ENCODE results near the gene REL.
"Not testable (repeated sequence)": the region's sequence is repeated elsewhere in the genome, so short reads cannot be mapped to it uniquely, and the experiment has no call there.

The REL gene

DNA sequence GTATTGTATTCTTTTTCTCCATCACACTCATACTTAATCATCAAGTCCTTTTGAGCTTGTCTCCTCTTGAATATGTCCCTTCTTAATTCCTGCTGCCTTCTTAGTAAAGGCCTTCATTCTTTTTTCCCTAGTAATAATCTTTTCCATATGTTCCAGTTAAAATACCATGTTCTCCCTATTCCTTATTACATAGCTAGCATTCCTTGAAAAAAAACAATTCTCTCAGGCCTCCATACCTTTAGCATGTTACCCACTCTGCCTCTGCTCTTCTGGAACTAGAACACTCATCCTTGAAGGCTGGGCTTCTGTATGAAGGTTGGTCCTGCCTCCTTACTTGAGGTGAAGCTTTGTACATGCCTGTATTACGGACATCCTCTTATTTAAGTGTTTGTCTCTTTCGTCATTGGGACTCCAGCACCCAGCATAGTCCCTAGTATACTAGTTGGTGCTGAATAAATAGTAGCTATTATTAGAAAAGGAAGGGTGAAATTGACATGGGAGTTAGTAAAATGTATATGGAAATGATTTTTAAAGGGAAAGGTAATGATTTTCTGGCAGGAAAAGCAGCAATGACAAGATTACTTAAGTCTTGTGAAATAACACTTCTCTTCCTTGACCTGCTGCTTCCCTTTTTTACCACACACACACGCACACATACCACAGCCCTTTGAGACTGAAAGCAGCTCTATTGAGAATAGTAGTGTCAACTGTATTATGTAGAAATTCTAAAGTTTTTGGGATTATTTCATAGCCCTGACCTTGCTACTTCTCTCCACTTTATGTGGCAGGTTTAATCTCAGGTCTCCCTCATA is 45.6 kb downstream of the REL start:
- ATAC-seq (no peak), DNase-seq (ENCODE audit: low spot score in 2 of 2) (no peak)
- Mint-ChIP-seq H3K9me3 (no peaks in the 10 kb centered on the region), H3K4me1 (peaks cover 20% of the 10 kb centered on the region), H3K4me3 (no peak overlapping the region), H3K27ac (peak overlapping the region; percentile 12), H3K36me3 (peaks cover 86% of the 10 kb centered on the region)

DNA sequence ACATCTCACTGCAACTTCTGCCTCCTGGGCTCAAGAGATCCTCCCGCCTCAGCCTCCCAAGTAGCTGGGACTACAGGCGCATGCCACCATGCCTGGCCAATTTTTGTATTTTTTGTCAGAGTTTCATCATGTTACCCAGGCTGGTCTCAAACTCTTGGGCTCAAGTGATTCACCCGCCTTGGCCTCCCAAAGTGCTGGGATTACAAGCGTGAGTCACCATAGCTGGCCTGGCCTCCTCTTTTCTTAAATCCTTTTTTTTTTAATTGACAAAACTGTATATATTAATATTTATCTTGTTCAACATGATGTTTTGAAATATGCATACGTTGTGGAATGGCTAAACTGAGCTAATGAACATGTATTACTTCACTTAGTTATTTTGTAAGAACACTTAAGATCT is 50.7 kb downstream of the REL start:
- peaks cover 79% of the 10 kb centered on the region for H3K36me3 Mint-ChIP-seq
- not testable (repeated sequence) for DNase-seq (ENCODE audit: low spot score in 2 of 2)

DNA sequence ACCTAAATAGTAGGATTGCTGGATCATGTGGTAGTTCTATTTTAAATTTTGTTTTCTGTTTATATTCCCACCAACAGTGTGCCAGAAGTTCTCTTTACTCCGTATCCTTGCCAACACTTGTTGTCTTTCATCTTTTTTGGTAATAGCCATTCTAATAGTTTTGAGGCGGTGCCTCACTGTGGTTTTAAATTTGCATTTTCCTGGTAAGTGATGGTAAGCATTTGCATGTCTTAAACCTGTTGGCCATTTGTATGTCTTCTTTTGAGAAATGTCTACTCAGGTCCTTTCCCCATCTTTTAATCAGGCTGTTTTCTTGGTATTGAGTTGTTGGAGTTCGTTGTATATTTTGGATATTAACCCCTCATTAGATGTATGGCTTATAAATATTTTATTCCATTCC is 51.6 kb downstream of the REL start:
- Mint-ChIP-seq H3K4me1 (peaks cover 20% of the 10 kb centered on the region), H3K27ac (no peak overlapping the region), H3K9me3 (no peaks in the 10 kb centered on the region), H3K4me3 (no peak overlapping the region), H3K36me3 (peaks cover 76% of the 10 kb centered on the region)
- ATAC-seq (no peak), DNase-seq (ENCODE audit: low spot score in 2 of 2) (no peak)

More for the DNA sequence above, 50.7 kb downstream of the REL start:
- Mint-ChIP-seq H3K4me1 (peaks cover 18% of the 10 kb centered on the region), H3K27ac (peak overlapping the region; percentile 40)
- not testable (repeated sequence) for H3K4me3 Mint-ChIP-seq, ATAC-seq, H3K9me3 Mint-ChIP-seq

DNA sequence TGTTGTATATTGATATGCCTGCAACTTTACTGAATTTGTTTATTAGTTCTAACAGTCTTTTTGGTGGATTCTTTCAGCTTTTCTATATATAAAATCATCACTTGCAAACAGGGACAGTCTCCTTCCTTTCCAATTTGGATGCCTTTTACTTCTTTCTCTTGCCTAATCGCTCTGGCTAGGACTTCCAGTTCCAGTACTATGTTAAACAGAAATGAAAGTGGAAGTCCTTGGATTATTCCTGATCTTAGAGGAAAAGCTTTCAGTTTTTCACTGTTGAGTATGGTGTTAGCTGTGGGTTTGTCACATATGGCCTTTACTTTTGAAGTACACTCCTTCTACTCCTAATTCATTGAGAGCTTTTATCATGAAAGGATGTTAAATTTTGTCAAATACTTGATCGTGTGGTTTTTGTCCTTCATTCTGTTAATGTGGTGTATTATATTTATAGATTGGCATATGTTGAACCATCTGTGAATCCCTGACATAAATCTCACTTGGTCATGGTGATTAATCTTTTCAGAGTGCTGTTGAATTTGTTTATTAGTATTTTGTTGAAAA is 52.9 kb downstream of the REL start:
- Mint-ChIP-seq H3K27ac (no peak overlapping the region), H3K4me3 (no peak overlapping the region), H3K36me3 (peaks cover 79% of the 10 kb centered on the region), H3K9me3 (no peaks in the 10 kb centered on the region), H3K4me1 (peaks cover 33% of the 10 kb centered on the region)
- DNase-seq (ENCODE audit: low spot score in 2 of 2) = no peak
- ATAC-seq = no peak

DNA sequence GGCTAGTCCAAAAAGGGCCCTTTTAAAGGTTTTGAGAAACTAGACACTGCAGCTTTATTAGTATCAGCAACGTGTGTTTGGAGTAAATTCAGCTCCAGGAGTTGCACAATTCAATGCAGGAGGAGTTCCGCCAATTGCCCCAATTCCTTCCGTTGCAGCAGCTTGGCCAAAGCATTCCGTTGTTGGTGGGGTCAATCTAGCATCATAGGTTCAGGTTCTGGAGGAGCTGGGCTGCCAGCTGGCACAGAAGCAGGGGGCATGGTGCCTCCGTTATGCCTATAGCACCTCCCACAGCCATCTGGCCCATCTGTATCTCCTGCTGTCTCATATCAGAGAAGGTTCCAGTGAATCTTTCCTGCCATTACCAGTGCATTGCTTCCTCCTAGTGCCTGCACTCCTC is 55.4 kb downstream of the REL start:
- H3K4me3 Mint-ChIP-seq = no peak overlapping the region
- H3K27ac Mint-ChIP-seq = no peak overlapping the region
- H3K36me3 Mint-ChIP-seq = peaks cover 68% of the 10 kb centered on the region
- ATAC-seq (no peak), DNase-seq (ENCODE audit: low spot score in 2 of 2) (no peak)
- H3K4me1 Mint-ChIP-seq = peaks cover 38% of the 10 kb centered on the region
- H3K9me3 Mint-ChIP-seq = no peaks in the 10 kb centered on the region

DNA sequence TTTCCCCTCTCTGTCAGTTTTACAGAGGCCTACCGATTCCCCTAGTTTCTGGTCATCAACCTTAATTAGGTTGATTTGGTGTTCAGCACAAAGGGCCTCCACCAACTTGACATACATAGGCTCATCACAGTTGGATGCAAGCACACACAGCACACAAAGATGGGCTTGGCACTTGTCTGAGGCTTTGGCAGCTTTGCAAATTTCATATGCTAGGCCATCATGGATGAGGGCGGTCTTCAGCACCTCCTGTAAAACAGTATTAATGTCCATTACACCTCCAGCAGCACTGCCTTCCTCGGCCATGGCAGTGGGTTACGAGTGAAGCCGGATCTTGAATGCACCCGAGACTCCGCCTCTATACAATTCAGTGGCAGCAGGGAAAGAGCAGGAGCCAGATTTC is 56.9 kb downstream of the REL start:
- ATAC-seq (no peak), DNase-seq (ENCODE audit: low spot score in 2 of 2) (no peak)
- Mint-ChIP-seq H3K36me3 (peaks cover 66% of the 10 kb centered on the region), H3K4me3 (no peak overlapping the region), H3K4me1 (peaks cover 34% of the 10 kb centered on the region), H3K9me3 (no peaks in the 10 kb centered on the region), H3K27ac (no peak overlapping the region)

DNA sequence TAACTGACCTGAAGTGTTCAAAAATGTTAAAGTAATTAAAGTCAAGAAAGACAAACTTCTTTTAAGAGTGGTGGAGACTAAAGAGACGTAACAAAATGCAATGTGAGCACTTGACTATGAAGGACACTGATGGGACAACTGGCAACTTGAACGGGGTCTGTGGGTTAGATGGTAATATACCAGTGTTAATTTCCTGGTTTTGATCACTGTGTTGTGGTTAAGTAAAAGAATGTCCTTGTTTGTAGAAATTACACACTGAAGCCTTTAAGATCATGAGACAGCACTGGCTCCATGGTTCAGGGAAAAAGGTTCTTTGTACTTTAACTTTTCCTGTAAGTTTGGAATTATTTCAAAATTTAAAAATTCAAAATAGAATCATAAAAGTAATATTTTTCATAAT is 58.2 kb downstream of the REL start:
- H3K9me3 Mint-ChIP-seq = no peaks in the 10 kb centered on the region
- no peak for ATAC-seq

DNA sequence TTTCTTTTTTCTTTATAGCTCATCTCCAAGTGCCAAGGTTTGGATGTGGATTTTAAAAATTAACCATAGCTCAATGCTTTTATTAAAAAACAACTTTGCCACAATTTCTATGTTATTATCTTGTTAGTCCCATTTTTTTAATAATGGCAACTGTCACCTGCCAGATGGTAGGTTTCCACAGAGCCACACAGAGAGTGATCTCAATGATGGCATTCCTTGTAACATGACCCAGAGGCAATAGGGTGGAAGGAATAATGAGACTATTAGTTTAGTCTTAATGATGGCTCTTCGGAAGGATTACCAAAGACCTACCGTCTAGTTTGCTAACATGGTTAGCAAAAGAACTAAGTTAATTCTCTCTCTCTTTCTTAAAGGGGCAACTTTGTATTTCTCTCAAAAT is 64.0 kb downstream of the REL start:
- ATAC-seq (no peak), DNase-seq (ENCODE audit: low spot score in 2 of 2) (no peak)
- H3K36me3 Mint-ChIP-seq = peaks cover 29% of the 10 kb centered on the region
- peaks cover 7% of the 10 kb centered on the region for H3K4me1 Mint-ChIP-seq
- H3K27ac Mint-ChIP-seq = no peak overlapping the region
- H3K4me3 Mint-ChIP-seq = no peak overlapping the region
- H3K9me3 Mint-ChIP-seq = no peaks in the 10 kb centered on the region

More for the DNA sequence above, 58.2 kb downstream of the REL start:
- Mint-ChIP-seq H3K4me3 (no peak overlapping the region), H3K4me1 (peaks cover 25% of the 10 kb centered on the region), H3K36me3 (peaks cover 67% of the 10 kb centered on the region), H3K27ac (no peak overlapping the region)
- no peak for DNase-seq (ENCODE audit: low spot score in 2 of 2)

DNA sequence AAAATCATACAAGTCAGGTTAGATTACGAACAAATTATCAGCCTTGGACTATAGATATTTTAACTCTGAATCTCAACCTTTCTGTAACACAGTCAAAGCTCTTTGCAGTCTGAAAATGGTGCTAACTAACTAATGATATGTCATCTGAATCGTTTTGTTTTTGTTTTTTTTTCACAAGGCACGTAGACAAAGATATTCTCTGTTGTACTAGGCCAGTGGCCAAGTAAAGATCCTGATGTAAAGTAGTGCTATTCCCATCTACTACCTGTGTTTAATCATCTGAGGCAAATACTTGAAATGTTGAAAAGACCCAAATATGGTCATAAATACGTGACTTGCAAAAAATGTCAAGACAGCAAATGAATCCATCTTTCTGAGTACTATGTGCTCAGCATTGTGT is 65.7 kb downstream of the REL start:
- no peak overlapping the region for H3K27ac Mint-ChIP-seq
- H3K9me3 Mint-ChIP-seq = no peaks in the 10 kb centered on the region
- ATAC-seq = no peak
- peaks cover 7% of the 10 kb centered on the region for H3K4me1 Mint-ChIP-seq
- H3K4me3 Mint-ChIP-seq = no peak overlapping the region
- H3K36me3 Mint-ChIP-seq = peaks cover 24% of the 10 kb centered on the region
- DNase-seq (ENCODE audit: low spot score in 2 of 2) = no peak

DNA sequence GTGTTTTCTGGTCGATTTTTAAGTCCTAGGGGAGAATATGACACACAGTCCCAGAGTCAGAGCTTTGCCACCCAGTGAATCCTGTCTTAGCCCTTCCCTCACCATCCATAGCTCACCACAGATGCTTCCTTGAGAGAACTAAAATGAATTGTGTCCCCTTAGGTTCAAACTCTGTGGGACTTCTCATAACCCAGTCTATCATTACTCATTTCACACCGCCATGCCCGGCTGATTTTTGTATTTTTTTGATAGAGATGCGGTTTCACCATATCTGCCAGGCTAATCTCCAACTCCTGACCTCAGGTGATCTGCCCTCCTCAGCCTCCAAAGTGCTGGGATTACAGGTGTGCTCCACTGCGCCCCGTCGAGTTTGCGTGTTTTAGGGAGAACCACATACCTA is 66.8 kb downstream of the REL start:
- H3K36me3 Mint-ChIP-seq = peaks cover 16% of the 10 kb centered on the region
- peaks cover 7% of the 10 kb centered on the region for H3K4me1 Mint-ChIP-seq
- ATAC-seq = no peak
- H3K4me3 Mint-ChIP-seq = no peak overlapping the region
- no peaks in the 10 kb centered on the region for H3K9me3 Mint-ChIP-seq
- no peak overlapping the region for H3K27ac Mint-ChIP-seq
- no peak for DNase-seq (ENCODE audit: low spot score in 2 of 2)

DNA sequence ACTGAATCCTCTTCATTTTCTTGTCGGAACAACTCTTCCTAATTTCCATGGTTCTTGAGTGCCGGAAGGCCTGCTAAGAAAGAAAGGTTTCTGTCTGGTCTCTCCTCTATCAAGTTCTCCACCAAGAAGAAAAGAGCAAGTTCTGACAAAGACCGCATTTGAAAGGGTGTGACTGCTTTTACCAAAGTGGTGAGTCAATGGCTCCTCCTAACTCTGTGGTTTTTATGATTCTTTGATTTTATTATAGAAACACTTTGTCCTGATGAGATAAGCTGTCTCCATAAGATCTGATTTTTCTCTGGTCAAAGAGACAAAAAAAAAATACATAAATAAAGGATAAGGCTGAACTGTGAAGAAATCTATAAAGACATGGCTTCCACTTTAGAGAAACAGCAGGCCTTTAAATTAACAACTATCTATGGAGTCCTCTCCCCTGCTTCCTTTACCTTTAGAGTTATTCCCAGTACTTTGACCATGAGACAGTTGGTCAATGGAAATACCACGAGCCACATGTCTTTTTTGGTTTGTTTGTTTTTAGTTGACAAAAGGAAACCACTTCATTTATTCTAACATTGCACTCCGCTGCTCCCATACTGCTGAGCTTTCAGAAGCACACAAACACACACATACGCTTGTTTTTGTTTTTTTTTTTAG is 67.7 kb downstream of the REL start:
- peak; percentile 74 for ATAC-seq
- Mint-ChIP-seq H3K27ac (no peak overlapping the region), H3K4me1 (peaks cover 7% of the 10 kb centered on the region), H3K9me3 (no peaks in the 10 kb centered on the region), H3K36me3 (peaks cover 13% of the 10 kb centered on the region), H3K4me3 (no peak overlapping the region)
- DNase-seq (ENCODE audit: low spot score in 2 of 2) = no peak

DNA sequence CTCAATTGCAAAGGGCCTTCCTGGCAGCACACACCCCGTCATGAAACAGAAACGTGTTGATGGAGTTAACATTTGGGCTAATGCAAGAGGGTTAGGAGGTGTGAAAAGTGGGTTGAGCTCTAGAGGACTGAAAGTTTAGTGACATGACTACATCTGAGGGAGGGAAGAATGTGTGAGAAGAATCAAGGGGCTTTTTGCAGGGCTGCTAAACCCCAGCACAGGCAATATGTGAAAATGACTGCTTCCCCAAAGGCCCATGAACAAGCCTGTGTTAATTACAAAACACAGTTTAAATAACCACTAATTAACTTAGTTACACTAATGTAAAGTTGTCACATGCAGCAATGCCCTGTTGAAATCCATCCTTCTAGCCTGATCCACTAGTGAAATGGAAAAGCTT is 72.8 kb downstream of the REL start:
- Mint-ChIP-seq H3K9me3 (no peaks in the 10 kb centered on the region), H3K4me1 (no peaks in the 10 kb centered on the region), H3K27ac (no peak overlapping the region), H3K4me3 (no peak overlapping the region), H3K36me3 (peaks cover 10% of the 10 kb centered on the region)
- DNase-seq (ENCODE audit: low spot score in 2 of 2) = no peak
- peak; percentile 94 for ATAC-seq

DNA sequence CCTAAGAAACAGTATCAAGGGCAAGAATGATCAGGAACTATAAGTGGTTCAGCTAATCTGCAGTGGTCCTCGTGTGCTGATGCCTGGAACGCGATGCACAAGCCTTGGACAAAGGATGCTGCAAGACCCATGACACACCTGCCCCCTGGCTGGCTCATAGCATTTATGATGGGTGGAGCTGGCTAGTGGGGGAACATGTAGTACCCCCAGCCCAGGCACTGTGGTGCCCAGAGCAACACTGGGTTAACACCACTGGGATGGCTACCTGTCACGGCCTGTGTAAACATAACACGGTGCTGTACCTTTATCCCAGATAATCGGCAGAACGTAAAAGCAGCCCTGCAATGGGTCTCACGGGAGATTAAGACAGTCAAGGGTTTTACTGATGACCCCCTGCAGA is 75.8 kb downstream of the REL start:
- ATAC-seq (no peak), DNase-seq (ENCODE audit: low spot score in 2 of 2) (no peak)
- Mint-ChIP-seq H3K27ac (no peak overlapping the region), H3K4me3 (no peak overlapping the region), H3K9me3 (no peaks in the 10 kb centered on the region), H3K36me3 (peaks cover 24% of the 10 kb centered on the region), H3K4me1 (no peaks in the 10 kb centered on the region)

DNA sequence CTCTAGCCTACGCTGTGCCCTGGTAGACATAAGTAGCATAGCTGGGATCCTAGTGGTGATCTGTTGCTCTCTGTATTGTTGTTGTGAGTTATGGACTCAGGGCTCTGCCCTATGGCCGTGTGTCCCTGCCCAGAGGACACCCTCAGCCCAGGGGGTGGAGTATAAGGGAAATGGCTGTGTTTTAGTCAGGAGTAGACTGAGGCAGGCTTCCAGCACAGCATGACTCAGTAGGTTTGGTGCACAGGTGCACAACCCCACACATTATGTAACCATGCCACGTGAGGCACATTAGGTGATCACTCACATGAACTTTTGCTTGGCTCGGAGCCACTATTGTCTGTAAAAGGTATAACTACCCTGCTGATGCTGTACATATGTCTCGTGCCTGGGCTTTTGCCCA is 76.3 kb downstream of the REL start:
- ATAC-seq = no peak
- DNase-seq (ENCODE audit: low spot score in 2 of 2) = no peak
- Mint-ChIP-seq H3K4me1 (no peaks in the 10 kb centered on the region), H3K27ac (no peak overlapping the region), H3K9me3 (no peaks in the 10 kb centered on the region), H3K4me3 (no peak overlapping the region), H3K36me3 (peaks cover 24% of the 10 kb centered on the region)

DNA sequence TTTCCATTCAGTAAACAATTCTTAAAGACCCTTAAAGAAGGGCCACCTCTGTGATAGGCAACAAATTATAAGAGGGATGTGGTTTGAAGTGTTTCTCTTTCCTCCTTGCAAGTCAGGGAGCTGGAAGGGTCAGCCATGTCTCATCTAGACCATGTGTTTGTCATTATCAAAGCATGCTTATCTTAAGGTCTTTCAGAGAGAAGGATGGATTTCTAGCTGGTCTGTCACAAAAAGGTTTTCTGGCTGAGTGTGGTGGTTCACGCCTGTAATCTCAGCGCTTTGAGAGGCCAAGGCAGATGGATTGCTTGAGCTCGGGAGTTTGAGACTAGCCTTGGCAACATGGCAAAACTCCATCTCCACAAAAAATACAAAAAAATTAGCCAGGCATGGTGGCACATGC is 77.0 kb downstream of the REL start:
- no peaks in the 10 kb centered on the region for H3K4me1 Mint-ChIP-seq
- DNase-seq (ENCODE audit: low spot score in 2 of 2) (no peak), ATAC-seq (no peak)
- H3K27ac Mint-ChIP-seq = no peak overlapping the region
- H3K36me3 Mint-ChIP-seq = peaks cover 23% of the 10 kb centered on the region
- no peak overlapping the region for H3K4me3 Mint-ChIP-seq
- H3K9me3 Mint-ChIP-seq = no peaks in the 10 kb centered on the region

DNA sequence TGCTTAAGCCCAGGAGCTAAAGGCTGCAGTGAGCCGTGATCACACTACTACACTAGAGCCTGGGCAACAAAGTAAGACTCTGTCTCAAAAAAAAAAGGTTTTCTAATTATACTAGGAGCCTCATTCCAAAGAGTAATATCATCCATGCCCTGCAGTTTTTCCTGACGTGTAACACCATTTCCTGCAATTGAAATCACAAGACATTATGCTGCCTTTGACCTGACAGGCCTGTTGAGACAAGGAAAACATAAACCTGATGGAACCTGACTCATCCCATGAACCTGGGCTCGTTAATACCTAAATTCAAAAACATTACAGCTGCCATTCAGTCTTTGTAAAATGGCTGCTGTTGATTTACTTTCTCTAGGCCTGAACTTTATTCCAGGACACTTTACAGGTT is 77.4 kb downstream of the REL start:
- H3K36me3 Mint-ChIP-seq = peaks cover 19% of the 10 kb centered on the region
- no peak overlapping the region for H3K4me3 Mint-ChIP-seq
- no peaks in the 10 kb centered on the region for H3K4me1 Mint-ChIP-seq
- ATAC-seq = no peak
- H3K9me3 Mint-ChIP-seq = no peaks in the 10 kb centered on the region
- H3K27ac Mint-ChIP-seq = no peak overlapping the region
- DNase-seq (ENCODE audit: low spot score in 2 of 2) = no peak
